H1 (cell line): ENCODE measurements around the gene GSTO1. TPM values are rescaled to one million over a fixed set of nuclear protein-coding genes. Genes with fewer than 3 reads are reported as not detected.
A peak's percentile ranks its signal among the peaks of the same experiment; 100 is the strongest.

Experiments used
- CTCF ChIA-PET: fragments of 300-600 bp; sonication (Branson Sonifier 250); formaldehyde crosslinking; loops from one replicate; lab custom pipeline; 2021; ENCODE audit not compliant: partially characterized antibody; lab: Charles Lee
- POLR2A ChIA-PET: fragments of 300-600 bp; sonication (Branson Sonifier 250); formaldehyde crosslinking; loops from one replicate; lab custom pipeline; 2021; ENCODE audit warnings: inconsistent platforms; ENCODE audit not compliant: partially characterized antibody; lab: Charles Lee
- DNase-seq, 2 experiments: peaks; one replicate each; pipeline versions ENCODE4 v3.0.0 to v3.0.0-alpha.2; 2010 to 2022; ENCODE audit warnings: low spot score in 2 of 2, low read depth in 1 of 2, mixed read lengths in 1 of 2
- FAIRE-seq: peaks from 2 replicates; lab custom pipeline; 2011; peaks lifted over from hg19 to GRCh38; lab: Jason Lieb, UNC
- H2AFZ ChIP-seq: 2 replicates; pipeline ENCODE4 v1.8.1; 2012; ENCODE audit warnings: low read length, inconsistent platforms
- H2AK5ac ChIP-seq: 2 replicates; pipeline ENCODE4 v1.6.1; 2013; ENCODE audit warnings: low read depth, low read length
- H2BK120ac ChIP-seq: replicated peaks from 2 replicates; pipeline ENCODE3; 2013; ENCODE audit warnings: low read depth, low read length, inconsistent platforms
- H2BK12ac ChIP-seq: 2 replicates; pipeline ENCODE4 v1.6.1; 2013; ENCODE audit warnings: low read depth, low read length
- H2BK15ac ChIP-seq: 2 replicates; pipeline ENCODE4 v1.6.1; 2013; ENCODE audit warnings: low read length
- H2BK20ac ChIP-seq: 2 replicates; pipeline ENCODE4 v1.6.1; 2013; ENCODE audit warnings: low read length
- H2BK5ac ChIP-seq: 2 replicates; pipeline ENCODE4 v1.6.1; 2013; ENCODE audit warnings: low read depth, low read length
- H3K14ac ChIP-seq: 2 replicates; pipeline ENCODE4 v1.6.1; 2013; ENCODE audit warnings: inconsistent platforms; ENCODE audit not compliant: insufficient read length
- H3K18ac ChIP-seq: 2 replicates; pipeline ENCODE4 v1.6.1; 2013; ENCODE audit warnings: low read length; ENCODE audit errors: extremely low read depth
- H3K23ac ChIP-seq: 2 replicates; pipeline ENCODE4 v1.6.1; 2013; ENCODE audit warnings: inconsistent platforms; ENCODE audit not compliant: insufficient read length
- H3K23me2 ChIP-seq: 2 replicates; pipeline ENCODE4 v1.6.1; 2013; ENCODE audit warnings: low read depth, low read length
- H3K27ac ChIP-seq: 2 replicates; pipeline ENCODE4 v1.6.1; 2011; ENCODE audit warnings: low read depth, low read length, inconsistent platforms
- H3K27me3 ChIP-seq, 4 experiments: replicated peaks in 1 of 4; 1 replicate in 1 of 4; 2 replicates in 3 of 4; pipeline versions ENCODE4 v1.6.1 to v1.8.1; 2011 to 2013; ENCODE audit warnings: low read length in 3 of 4, mild to moderate bottlenecking in 3 of 4, inconsistent platforms in 2 of 4, mixed read lengths in 2 of 4, moderate library complexity in 1 of 4; ENCODE audit not compliant: control insufficient read depth in 3 of 4, insufficient read depth in 3 of 4; ENCODE audit errors: extremely low read depth in 1 of 4
- H3K36me3 ChIP-seq, 4 experiments: 2 replicates each; pipeline versions ENCODE4 v1.6.1 to v1.8.1; 2011 to 2013; ENCODE audit warnings: mild to moderate bottlenecking in 4 of 4, low read length in 3 of 4, moderate library complexity in 2 of 4, control low read depth in 1 of 4, inconsistent platforms in 1 of 4; ENCODE audit not compliant: insufficient read depth in 4 of 4, control insufficient read depth in 2 of 4
- H3K4ac ChIP-seq: replicated peaks from 2 replicates; pipeline ENCODE3; 2013; ENCODE audit warnings: low read length, low read depth, mixed read lengths, inconsistent platforms; ENCODE audit not compliant: insufficient read length
- H3K4me1 ChIP-seq, 4 experiments: replicated peaks in 1 of 4; 1 replicate in 1 of 4; 2 replicates in 3 of 4; pipeline versions ENCODE4 v1.6.1 to v1.8.1; 2011 to 2013; ENCODE audit warnings: low read length in 3 of 4, inconsistent platforms in 2 of 4, mixed read lengths in 1 of 4; ENCODE audit not compliant: insufficient read depth in 4 of 4, control insufficient read depth in 3 of 4
- H3K4me2 ChIP-seq, 2 experiments: 2 replicates each; pipeline versions ENCODE4 v1.6.1 to v1.8.1; 2011 to 2013; ENCODE audit warnings: low read depth in 2 of 2, low read length in 2 of 2, control low read depth in 1 of 2, inconsistent platforms in 1 of 2, mild to moderate bottlenecking in 1 of 2; ENCODE audit not compliant: insufficient read depth in 1 of 2
- H3K4me3 ChIP-seq, 4 experiments: fragments of 200-600, 300-600 bp in 1 of 4; sonication (generic), shearing (Covaris generic), sonication (Bioruptor Twin) in 1 of 4; 2 replicates each; pipeline versions ENCODE4 v1.5.1 to v1.8.1; 2011 to 2016; ENCODE audit warnings: low read length in 4 of 4, low read depth in 3 of 4, control low read depth in 2 of 4, inconsistent platforms in 2 of 4, mild to moderate bottlenecking in 2 of 4, mixed read lengths in 1 of 4, moderate library complexity in 1 of 4; ENCODE audit not compliant: insufficient read depth in 2 of 4; ENCODE audit errors: extremely low read depth in 1 of 4
- H3K56ac ChIP-seq: replicated peaks from 2 replicates; pipeline ENCODE3; 2013; ENCODE audit warnings: low read depth, mild to moderate bottlenecking, mixed read lengths, low read length, inconsistent platforms; ENCODE audit not compliant: insufficient read length
- H3K79me1 ChIP-seq: 2 replicates; pipeline ENCODE4 v1.6.1; 2013; ENCODE audit warnings: low read depth, low read length, control low read depth
- H3K79me2 ChIP-seq, 2 experiments: 2 replicates each; pipeline versions ENCODE4 v1.6.1 to v1.8.1; 2012 to 2013; ENCODE audit warnings: low read length in 2 of 2, mild to moderate bottlenecking in 2 of 2, inconsistent platforms in 1 of 2; ENCODE audit not compliant: insufficient read depth in 2 of 2, control insufficient read depth in 1 of 2
- H3K9ac ChIP-seq, 4 experiments: replicated peaks in 1 of 4; 1 replicate in 1 of 4; 2 replicates in 3 of 4; pipeline versions ENCODE4 v1.6.1 to v1.8.1; 2011 to 2013; ENCODE audit warnings: low read depth in 3 of 4, low read length in 3 of 4, control low read depth in 2 of 4, mild to moderate bottlenecking in 2 of 4, moderate library complexity in 2 of 4, inconsistent platforms in 1 of 4; ENCODE audit errors: extremely low read depth in 1 of 4
- H3K9me3 ChIP-seq, 2 experiments: 2 replicates each; pipeline versions ENCODE4 v1.6.1 to v1.8.1; 2012 to 2013; ENCODE audit warnings: mild to moderate bottlenecking in 2 of 2, moderate library complexity in 2 of 2, control low read depth in 1 of 2, inconsistent platforms in 1 of 2, low read depth in 1 of 2, low read length in 1 of 2, mixed read lengths in 1 of 2; ENCODE audit not compliant: insufficient read depth in 2 of 2
- H4K20me1 ChIP-seq, 2 experiments: replicated peaks in 1 of 2; 2 replicates each; pipeline versions ENCODE3 to v1.8.1; 2011 to 2013; ENCODE audit warnings: inconsistent platforms in 2 of 2, low read length in 2 of 2, mild to moderate bottlenecking in 1 of 2; ENCODE audit not compliant: insufficient read depth in 2 of 2, control insufficient read depth in 1 of 2
- H4K5ac ChIP-seq: 2 replicates; pipeline ENCODE4 v1.6.1; 2013; ENCODE audit warnings: low read length, low read depth, mixed read lengths, inconsistent platforms; ENCODE audit not compliant: insufficient read length
- H4K8ac ChIP-seq: 2 replicates; pipeline ENCODE4 v1.8.0; 2013; ENCODE audit warnings: mild to moderate bottlenecking, moderate library complexity, low read length, inconsistent platforms; ENCODE audit not compliant: insufficient read depth; ENCODE audit errors: extremely low read depth
- H4K91ac ChIP-seq: replicated peaks from 2 replicates; pipeline ENCODE3; 2013; ENCODE audit warnings: low read length, mixed read lengths, inconsistent platforms; ENCODE audit not compliant: insufficient read length
- KDM4A ChIP-seq: IDR thresholded peaks from one replicate; pipeline ENCODE4 v1.7.1; 2012; ENCODE audit warnings: low read depth, mild to moderate bottlenecking, moderate library complexity, low read length, inconsistent platforms; ENCODE audit not compliant: severe bottlenecking
- RAD21 ChIP-seq, 2 experiments: IDR thresholded peaks in 1 of 2; conservative IDR thresholded peaks in 1 of 2; 2 replicates each; pipeline ENCODE4 v1.6.1; 2011; ENCODE audit warnings: low read depth in 2 of 2, low read length in 2 of 2, improper control_type of control experiment in 1 of 2, inconsistent platforms in 1 of 2, mild to moderate bottlenecking in 1 of 2, moderate library complexity in 1 of 2
- SRF ChIP-seq: IDR thresholded peaks from 2 replicates; pipeline ENCODE4 v1.6.1; 2011; ENCODE audit warnings: mild to moderate bottlenecking, low read depth, low read length, moderate library complexity
- WGBS, 2 experiments: shearing (Covaris generic) in 1 of 2; methylation state at CpG; one replicate each; pipeline versions ENCODE4 v1.1.6 to v1.1.7; 2013 to 2015; ENCODE audit warnings: low lambda C conversion rate in 2 of 2, mixed read lengths in 2 of 2, inconsistent platforms in 1 of 2, low coverage in 1 of 2, missing lambda C conversion rate in 1 of 2; ENCODE audit not compliant: insufficient replicate concordance in 2 of 2, insufficient coverage in 1 of 2, insufficient read length in 1 of 2; ENCODE audit errors: extremely low coverage in 1 of 2, missing lambda C conversion rate in 1 of 2; 5-methylcytosine and 5-hydroxymethylcytosine counted together
- polyA plus RNA-seq, 7 experiments: library from polyadenylated mRNA; depleted of rRNA in 3 of 7; stranded (reverse) in 5 of 7; unstranded in 2 of 7; fragments of >200 nt in 5 of 7; fragments of 200-250 nt in 2 of 7; gene quantifications; 1 replicate in 5 of 7; 2 replicates in 1 of 7; 4 replicates in 1 of 7; pipeline versions ENCODE4 v1.2.1 to v1.2.3, GENCODE V29; 2011 to 2013; ENCODE audit warnings: missing spikeins in 2 of 7, mixed read lengths in 2 of 7
- total RNA-seq: library from RNA; stranded (reverse); fragmentation: NEBNext Ultra II Directional; extraction: Animal tissue kit (Norgen Biotek cat#: 25700); gene quantifications from 2 replicates; pipeline ENCODE4 v1.2.1, GENCODE V29; 2021
- TF ChIP-seq, protein P1 (sequence below), 3 experiments: IDR thresholded peaks; 1 replicate in 2 of 3; 2 replicates in 1 of 3; pipeline versions ENCODE4 v1.5.1 to v1.6.1; 2011; ENCODE audit warnings: low read length in 3 of 3, mild to moderate bottlenecking in 3 of 3, inconsistent platforms in 2 of 3, low read depth in 1 of 3, moderate library complexity in 1 of 3; ENCODE audit not compliant: insufficient read depth in 1 of 3; ENCODE audit errors: control extremely low read depth in 1 of 3

The GSTO1 gene
- total and polyA plus RNA-seq, 2 of the 8 experiments (the other 6 are each of a cell fraction or from before 2014, with no cell fraction given): 22.4 to 32.5 TPM

DNA sequence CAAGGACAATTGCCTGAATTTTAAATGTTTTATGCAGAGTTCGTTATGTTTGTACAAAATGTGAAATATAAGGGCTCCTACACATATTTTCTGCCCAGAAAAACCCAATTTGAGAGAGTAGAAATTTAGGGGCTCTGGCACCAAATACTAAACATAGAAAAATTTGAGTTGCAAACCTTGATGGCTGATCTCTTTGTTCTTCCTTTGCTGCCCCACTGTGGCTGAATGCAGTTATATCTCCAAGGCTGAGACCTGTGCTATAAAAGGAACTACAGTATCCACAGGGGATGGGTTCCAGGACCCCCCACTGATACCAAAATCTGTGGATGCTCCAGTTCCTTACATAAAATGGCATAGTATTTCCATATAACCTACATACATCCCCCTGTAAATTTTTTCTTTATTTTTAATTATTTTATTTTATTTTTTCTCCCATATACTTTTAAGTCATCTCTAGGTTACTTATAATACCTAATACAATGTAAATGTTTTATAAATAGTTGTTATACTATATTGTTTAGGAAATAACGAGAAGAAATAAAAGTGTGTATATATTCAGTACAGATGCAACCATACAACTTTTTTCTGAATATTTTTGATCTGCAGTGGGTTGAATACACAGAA is 45.0 kb upstream of the GSTO1 start:
- POLR2A ChIA-PET: interaction anchor here (1.1 kb wide), 1 partner anchor 88 kb away, joined by 5 read pairs; the partner anchor contains the start of gene SFR1
- H4K5ac ChIP-seq: no peak overlapping the region
- WGBS, 2 experiments: 54% methylated on average over 2 of the region's 2 CpGs; no CpG with 5 or more reads in 1 of the 2 experiments
- H2AFZ ChIP-seq: no peak overlapping the region
- H2BK15ac ChIP-seq: no peak overlapping the region
- H4K91ac ChIP-seq: no peak overlapping the region
- H3K23ac ChIP-seq: no peak overlapping the region
- no peak overlapping the region for H2BK120ac ChIP-seq
- no peaks in the 10 kb centered on the region for H3K27me3 ChIP-seq
- no peaks in the 10 kb centered on the region for H3K9me3 ChIP-seq
- H3K18ac ChIP-seq: no peak overlapping the region
- H3K14ac ChIP-seq: no peak overlapping the region
- DNase-seq (peak in 1 of 2 experiments; percentile 48), FAIRE-seq (peak; percentile 92)
- no peak overlapping the region for H2BK20ac ChIP-seq
- H3K4me3 ChIP-seq: no peak overlapping the region
- H3K56ac ChIP-seq: no peak overlapping the region
- no peaks in the 10 kb centered on the region for H3K79me1 ChIP-seq
- H2AK5ac ChIP-seq: no peak overlapping the region
- no peak overlapping the region for H4K8ac ChIP-seq
- H3K23me2 ChIP-seq: no peaks in the 10 kb centered on the region
- H3K4me1 ChIP-seq: no peaks in the 10 kb centered on the region
- H4K20me1 ChIP-seq: no peaks in the 10 kb centered on the region
- H3K9ac ChIP-seq: no peak overlapping the region
- H2BK12ac ChIP-seq: no peak overlapping the region
- H3K4me2 ChIP-seq: no peak overlapping the region
- no peaks in the 10 kb centered on the region for H3K36me3 ChIP-seq
- H3K4ac ChIP-seq: no peak overlapping the region
- H3K27ac ChIP-seq: no peak overlapping the region
- no peak overlapping the region for H2BK5ac ChIP-seq
- CTCF ChIA-PET: interaction anchor here (0.8 to 1.9 kb wide), 17 partner anchors 9 to 323 kb away, joined by 3 to 12 read pairs (median 4); no protein-coding TSS in a partner anchor
- H3K79me2 ChIP-seq: no peaks in the 10 kb centered on the region
- TF ChIP-seq KDM4A (no peak), RAD21 (IDR thresholded peaks at IDR 0.05 in 1 of 2, conservative IDR thresholded peaks at IDR 0.05 in 1 of 2; ENCODE audit: low read depth in 2 of 2, low read length in 2 of 2) (peak; percentile 79 to 86), SRF (peak; percentile 27; the same call in 1 of the 2 replicates)
- TF ChIP-seq, protein P1, sequence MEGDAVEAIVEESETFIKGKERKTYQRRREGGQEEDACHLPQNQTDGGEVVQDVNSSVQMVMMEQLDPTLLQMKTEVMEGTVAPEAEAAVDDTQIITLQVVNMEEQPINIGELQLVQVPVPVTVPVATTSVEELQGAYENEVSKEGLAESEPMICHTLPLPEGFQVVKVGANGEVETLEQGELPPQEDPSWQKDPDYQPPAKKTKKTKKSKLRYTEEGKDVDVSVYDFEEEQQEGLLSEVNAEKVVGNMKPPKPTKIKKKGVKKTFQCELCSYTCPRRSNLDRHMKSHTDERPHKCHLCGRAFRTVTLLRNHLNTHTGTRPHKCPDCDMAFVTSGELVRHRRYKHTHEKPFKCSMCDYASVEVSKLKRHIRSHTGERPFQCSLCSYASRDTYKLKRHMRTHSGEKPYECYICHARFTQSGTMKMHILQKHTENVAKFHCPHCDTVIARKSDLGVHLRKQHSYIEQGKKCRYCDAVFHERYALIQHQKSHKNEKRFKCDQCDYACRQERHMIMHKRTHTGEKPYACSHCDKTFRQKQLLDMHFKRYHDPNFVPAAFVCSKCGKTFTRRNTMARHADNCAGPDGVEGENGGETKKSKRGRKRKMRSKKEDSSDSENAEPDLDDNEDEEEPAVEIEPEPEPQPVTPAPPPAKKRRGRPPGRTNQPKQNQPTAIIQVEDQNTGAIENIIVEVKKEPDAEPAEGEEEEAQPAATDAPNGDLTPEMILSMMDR (IDR thresholded peaks at IDR 0.05; ENCODE audit: control extremely low read depth in 1 of 3, insufficient read depth in 1 of 3, low read depth in 1 of 3, low read length in 3 of 3): peak in 2 of 3 experiments; percentile 65 to 69; a peak in 3 of 4 replicates
